HG03571 (cell line): ENCODE measurements around the gene MRPL22.
"Not testable (repeated sequence)": the region's sequence is repeated elsewhere in the genome, so short reads cannot be mapped to it uniquely, and the experiment has no call there.

Experiments
- ATAC-seq: cut with Tn5 transposase; IDR thresholded peaks from one replicate; pipeline ENCODE4 v1.9.1; 2021; ENCODE audit not compliant: unreplicated experiment

MRPL22 gene

DNA sequence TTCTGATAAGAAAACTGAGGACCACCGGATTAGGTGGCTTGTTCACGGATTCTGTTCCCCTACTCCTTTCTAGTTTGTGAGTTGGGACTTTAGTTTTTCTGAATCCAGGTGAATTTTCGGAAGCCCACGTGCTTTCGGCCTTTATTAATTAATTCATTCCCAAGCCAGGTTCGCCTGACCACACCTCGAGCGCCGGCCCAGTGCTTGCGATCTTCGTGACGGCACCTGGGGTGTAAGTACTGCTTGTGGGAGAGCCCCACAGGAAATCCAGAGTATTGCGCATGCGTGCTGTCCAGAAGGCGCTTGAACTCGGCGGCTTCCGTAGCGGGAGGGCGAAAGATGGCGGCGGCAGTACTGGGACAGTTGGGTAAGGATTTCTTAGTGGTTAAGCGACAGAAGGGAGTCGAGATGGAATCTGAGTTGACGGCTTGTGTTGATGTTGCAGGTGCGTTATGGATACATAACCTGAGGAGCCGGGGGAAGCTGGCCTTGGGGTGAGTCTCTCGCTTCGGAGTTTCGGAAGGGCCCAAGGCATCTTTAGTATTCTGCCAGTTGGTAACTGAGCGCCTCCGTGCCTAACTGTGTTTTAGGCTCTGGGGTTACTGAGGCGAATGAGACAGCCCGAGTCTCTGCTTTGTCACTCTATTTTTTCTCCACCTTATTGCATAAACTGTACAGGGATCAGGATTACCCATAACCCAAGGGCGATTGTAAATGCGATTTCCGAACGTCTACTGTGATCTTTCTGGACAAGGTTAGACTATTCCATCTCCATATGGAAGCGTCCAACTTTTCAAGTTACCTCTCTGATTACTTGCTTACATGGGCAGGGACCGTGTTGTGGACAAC lies at the start of gene MRPL22:
Gene MRPL22, plus strand, starts transcription at position 302 of the 849 bp plus-strand sequence. Its CDS starts 38 bp downstream, at position 340.
- peak; percentile 52 for ATAC-seq

DNA sequence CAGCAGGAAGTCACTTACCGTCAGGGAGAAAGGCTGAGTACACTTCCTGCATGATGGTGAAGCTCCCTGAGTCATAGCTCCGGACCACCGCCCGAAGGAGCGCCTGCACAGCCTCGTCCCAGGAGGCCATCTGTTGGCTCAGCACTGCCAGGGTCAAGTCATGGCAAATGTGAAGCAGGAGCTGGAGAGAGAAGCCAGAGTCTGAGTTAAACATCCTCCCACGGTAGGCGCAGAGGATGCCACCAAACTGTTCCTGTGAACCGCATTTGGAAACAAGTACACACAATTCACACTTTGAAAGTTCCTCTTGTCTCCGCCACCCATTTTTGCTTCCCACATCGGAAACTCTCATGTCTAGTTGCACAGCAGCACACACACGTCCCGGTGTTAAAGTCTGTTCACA lies 48.5 kb upstream of the MRPL22 start:
- no peak for ATAC-seq

DNA sequence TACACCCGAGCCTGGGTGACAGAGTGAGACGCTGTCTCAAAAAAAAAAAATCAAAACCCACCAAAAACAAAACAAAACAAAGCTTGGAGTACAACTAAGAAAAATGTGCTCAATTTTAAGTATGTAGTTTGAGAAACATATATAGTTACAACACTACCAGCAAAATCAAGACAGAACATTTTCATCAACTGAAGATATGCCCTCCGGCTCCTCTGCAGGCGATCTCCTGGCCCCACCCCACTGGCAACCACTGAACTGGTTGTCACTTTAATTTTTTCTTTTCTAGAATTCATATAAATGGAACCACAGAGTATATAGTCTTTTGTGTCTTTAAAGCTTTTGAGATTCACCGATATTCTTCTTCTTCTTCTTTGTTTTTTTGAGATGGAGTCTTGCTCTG lies 47.5 kb upstream of the MRPL22 start:
- ATAC-seq, result no peak

DNA sequence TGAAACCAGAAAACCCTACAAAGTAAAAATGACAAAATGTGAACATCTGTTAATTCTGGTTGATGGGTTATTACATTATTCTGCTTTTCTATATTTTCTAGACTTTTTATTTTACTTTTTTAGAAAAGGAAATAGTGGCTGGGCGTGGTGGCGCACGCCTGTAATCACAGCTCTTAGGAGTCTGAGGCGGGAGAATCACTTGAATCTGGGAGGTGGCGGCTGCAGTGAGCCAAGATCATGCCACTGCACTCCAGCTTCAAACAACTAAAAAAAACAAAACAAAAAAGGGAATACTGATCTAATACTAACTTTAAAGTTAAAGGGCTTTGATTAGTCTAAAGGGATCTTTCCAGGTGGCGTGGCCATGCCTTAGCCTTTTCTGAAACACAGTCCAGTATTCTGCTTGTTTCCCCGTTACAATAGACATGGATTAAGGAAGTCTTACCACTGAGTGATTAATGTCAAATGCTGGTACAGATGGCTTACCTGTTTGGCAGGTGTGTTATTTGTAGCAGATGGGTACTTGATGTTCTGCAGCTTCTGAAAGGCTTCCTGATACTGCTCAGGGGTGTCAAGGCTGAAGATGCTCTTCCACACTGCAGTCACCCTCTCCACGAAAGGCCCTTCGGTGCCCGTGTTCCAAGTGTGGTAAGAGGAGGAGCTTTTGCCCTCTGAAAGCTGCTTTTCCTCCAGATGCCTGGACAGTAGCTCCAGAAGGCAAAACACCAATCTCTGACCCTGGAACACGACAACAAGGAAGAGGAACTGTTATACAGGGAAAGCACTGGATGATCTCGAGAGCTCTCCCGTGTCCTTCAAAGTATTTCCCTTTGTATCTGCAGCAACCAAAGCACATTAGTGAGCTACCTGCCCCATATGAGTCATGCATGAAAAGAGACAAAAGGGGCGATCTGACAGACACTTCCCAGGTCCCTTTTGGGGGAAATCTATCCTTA lies 45.0 kb upstream of the MRPL22 start:
- no peak for ATAC-seq

DNA sequence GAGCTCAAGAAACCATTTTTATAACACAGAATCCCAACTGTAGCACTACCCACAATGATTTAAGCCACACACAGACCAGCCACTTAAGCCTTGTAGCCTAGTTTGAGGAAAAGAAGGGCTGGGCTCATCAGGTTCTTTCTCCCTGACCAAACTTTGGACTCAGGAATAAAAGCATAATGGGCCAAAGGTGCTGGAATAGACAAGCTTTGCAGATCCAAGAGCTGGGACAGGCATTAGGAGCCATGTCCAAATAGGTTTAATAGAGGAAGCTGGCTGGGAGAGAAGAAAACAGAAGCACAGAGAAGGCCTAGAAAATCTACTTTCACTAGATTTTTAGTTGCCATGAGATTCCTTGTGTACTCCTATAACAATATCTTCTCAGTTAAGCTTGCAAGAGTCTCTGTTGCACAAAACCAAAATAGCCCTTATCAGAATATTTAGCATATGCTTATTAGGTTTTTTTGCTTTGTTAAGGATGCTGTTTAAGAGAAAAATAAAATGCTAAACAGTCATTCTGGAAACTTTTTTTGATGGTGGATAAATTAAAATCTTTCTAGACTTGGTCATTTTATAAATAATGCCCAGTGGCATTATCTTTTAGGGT lies 44.2 kb upstream of the MRPL22 start:
- ATAC-seq, result no peak

DNA sequence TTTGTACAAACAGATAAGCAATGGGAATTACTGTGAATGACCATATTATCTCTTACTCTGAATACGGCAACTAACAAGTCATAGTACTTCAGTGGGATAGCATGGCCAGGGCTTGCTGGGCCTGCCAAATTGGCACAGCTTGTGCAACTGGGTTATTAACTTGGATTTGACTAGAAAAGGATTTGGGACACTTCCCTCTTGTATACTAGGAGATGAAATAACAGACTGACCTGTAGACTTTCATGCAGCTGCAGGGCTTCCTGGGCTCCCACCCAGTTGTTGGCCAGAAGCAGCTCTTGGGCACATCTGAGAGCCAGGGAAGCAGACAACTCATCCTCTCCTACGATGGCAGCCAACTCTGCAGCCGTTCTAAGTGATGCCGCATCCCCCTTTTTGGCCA lies 42.7 kb upstream of the MRPL22 start:
- ATAC-seq, result no peak

DNA sequence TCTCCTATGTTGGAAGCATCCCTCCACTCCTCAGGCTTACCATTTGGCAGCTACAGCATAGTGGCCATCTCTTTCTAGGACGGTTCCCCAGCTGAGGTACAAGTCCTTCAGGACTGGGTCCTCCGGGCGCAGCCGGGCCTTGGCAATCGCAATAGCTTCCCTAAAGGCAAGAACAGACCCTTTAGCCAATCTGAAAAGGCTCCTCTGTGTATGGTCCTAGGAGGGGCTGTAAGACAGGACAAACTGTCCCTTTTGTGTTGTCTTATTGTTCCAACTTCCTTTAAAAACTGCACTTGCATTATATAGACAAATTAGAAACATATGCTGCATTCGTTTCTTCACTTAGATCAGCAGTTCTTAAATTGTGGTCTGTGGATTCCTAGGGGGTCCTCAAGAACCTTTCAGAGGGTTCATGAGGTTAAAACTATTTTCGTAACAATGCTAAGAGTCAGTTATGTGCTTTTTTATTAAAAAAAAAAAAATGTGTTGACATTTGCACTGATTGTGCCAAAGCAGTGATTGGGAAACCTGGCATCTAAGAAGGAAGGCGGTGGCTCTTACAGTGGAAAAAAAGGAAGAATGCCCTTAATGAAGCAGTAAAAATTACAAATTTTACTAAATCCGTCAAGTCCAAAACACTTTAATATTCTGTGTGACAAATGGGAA lies 41.6 kb upstream of the MRPL22 start:
- no peak for ATAC-seq

DNA sequence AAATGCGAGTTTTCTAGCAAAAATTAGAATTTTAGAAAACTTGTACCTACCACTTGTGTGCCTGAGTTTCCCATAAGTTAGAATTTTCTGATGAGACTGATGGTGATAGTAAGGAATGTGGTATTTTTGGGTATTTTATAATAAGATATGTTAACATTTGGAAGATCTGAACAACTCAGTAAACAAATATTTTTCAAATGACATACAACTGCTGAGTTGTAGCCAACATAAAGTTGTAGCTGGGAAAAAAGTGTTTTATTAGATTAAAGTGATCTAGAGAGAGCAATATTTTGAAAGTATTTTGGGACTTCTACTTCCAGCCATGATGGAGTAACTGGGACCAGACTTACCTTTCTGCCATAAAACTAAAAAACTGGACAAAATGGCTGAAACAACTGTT lies 40.8 kb upstream of the MRPL22 start:
- ATAC-seq, result no peak

DNA sequence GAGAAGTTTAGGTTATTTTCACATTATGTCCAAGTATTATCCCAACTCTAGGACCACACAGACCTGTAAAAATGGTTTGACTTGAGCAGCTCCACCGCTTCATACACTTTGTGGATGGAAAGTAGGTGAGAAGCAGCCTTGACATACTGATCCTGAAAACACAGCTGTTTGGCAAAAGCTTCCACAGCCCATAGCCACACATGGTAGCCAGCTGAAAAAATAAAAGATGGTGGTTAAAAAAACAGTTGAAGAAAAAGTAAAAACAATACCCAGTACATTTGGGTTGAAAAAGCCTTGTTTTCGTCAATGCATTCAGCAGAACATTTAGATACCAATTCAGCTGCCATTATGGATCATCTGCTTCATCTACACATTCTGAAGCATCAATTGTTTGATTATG lies 39.6 kb upstream of the MRPL22 start:
- no peak for ATAC-seq

DNA sequence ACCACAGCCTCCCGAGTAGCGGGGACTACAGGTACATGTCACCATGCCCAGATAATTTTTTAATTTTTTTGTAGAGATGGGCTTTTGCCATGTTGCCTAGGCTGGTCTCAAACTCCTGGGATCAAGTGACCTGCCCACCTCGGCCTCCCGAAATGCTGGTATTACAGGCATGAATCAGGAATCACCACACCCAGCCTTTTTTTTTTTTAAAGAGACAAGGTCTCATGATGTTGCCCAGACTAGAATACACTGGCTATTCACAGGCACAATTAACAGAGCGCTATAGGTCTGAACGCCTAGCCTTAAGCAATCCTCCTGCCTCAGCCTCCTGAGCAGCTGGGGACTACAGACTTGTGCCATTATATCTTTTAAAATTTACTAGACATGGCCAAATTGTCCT lies 39.0 kb upstream of the MRPL22 start:
- no peak for ATAC-seq

DNA sequence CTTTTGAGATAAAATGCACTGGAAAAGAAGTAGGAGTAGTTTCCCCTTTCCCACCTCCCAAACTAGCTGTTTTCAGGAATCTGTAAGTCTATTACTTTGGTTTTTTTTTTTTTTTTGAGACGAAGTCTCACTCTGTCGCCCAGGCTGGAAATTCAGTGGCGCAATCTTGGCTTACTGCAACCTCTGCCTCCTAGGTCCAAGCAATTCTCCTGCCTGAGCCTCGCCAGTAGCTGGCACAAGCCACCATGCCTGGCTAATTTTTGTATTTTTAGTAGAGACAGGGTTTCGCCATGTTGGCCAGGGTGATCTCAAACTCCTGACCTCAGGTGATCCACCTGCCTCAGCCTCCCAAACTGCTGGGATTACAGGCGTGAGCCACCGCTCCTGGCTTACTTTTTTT lies 35.3 kb upstream of the MRPL22 start:
- ATAC-seq, result not testable (repeated sequence)

DNA sequence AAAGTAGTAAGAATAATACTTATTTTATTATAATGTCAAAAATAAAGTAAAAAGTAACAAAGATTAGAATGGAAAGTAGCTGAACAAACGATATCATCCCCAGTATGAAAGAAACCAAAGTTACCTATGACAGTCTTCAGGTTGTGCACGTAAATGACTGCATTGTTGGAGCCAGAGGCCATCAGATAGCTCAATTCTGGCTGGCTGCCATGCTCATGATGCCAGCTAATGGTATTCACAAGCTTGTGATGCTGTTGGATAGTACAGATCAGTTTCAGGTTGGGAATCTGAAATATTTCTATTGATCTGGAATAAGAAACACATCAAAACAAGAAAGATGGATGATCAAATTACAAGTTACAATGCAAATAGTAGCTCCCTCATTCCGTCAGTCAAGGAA lies 24.0 kb upstream of the MRPL22 start:
- ATAC-seq, result no peak

DNA sequence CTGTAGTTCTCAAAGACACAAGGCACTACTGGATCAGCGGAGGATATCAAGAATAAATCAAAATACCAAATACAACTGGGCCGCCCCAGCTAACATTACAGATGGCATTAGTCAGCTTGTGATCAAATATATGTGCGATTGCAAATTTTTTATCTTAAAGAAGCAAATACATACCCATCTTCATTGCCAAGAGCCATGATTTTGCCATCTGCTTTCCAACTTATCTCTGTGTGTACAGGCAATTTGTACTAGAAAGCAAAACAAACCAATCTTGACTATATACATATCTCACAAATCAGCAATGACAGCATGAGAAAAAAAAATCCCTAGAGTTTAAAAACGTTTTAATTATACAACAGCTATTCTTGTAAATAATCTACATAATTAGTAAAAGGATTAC lies 23.1 kb upstream of the MRPL22 start:
- no peak for ATAC-seq

DNA sequence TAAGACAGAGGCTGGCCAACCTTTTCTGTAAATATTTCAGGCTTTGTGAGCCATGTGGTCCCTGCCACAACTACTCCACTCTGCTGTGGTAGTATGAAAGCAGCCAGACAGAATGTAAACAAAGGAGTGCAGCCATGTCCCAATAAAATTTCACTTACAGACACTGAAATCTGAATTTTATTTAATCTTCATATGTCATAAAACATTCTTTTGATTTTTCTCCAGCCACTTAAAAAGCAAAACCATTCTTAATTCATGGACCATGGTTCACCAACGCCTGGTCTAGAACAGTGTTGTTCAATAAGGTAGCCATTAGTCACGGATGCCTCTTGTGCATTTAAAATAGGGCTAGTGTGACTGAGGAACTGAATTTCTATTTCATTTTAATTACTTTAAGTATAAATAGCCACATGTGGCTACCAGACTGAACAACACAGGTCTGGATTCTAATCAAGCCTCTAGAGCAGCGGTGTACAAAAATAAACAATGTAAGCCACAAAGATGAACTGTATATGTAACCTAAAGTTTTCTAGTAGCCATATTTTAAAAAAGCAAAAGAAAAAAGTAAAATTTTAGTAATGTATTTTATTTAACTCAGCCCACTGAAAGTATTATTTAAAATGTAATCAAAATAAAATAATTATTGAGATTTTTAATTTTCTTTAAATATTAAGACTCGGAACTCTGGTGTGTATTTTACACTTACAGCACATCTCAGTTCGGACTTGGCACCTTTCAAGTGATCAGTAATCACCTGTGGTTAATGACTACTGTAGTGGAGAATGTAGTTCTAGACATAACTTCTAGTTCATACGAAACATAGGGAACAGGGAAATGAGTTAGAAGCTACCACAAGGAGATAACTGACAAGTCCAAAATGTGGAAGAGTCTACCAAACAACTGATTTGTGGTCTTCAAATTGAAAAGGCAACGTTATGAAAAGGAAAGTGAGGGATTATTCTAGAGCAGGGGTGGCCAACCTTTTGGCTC lies 17.1 kb upstream of the MRPL22 start:
- no peak for ATAC-seq

DNA sequence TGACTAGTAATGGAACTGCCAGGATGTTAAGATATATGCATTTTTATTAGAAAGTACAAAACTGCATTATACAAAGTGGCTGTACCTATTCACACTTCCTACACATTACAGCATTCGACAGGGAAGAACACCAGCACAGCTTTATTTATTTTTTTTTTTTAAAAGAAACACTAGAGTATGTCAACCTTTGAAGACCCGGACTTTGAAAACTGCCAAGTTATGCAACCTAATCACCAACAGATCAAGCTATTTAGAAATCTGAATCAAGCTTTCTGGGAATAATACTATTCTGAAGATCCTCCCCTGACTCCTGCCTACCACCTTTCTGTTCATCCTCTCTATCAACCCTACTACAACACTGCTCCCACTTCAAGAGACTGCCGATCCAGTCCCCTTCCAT lies 7.3 kb upstream of the MRPL22 start:
- no peak for ATAC-seq

DNA sequence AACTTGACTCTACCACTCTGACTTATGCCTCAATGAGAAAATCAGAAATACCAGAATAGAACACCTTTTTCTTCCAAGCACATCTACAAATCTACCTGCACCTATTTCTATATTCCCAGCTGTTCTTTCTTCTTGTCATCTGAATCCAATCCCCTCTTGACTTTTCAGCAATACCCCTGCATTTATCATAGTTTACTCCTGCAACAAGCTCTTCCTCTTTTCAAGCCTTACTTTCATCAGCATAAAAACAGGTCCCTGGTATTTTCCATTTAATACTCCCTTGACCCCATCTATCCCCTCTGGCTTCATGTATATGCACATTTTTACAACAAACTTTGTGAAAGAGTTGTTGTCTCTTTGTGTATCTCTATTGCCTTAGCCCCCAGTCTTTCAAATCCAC lies 6.0 kb upstream of the MRPL22 start:
- no peak for ATAC-seq

DNA sequence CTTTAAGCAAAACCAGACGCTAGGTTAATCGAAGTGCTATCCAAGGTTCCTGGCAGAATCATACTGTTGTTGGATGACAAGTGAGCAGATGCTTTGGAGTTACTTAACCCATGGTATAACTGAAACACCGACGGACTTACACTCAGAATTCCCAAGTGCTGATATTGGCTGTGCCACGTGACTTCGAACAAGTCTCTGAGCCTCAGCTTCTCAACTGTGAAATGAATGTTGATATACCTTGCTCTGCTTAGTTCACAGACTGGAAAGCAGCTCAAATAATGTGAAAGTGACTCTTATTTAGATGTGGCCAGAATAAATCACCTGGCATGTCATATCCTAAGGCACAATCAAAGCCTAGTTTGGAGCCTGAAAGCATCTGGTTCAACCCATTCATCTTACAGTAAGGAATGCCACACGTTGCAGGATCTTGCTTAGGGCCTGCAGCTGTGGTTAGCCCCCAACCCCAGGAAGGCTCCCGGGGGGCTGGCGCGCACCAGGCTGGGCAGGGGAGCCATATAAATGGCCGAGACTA lies 3.6 kb upstream of the MRPL22 start:
- ATAC-seq, result no peak

DNA sequence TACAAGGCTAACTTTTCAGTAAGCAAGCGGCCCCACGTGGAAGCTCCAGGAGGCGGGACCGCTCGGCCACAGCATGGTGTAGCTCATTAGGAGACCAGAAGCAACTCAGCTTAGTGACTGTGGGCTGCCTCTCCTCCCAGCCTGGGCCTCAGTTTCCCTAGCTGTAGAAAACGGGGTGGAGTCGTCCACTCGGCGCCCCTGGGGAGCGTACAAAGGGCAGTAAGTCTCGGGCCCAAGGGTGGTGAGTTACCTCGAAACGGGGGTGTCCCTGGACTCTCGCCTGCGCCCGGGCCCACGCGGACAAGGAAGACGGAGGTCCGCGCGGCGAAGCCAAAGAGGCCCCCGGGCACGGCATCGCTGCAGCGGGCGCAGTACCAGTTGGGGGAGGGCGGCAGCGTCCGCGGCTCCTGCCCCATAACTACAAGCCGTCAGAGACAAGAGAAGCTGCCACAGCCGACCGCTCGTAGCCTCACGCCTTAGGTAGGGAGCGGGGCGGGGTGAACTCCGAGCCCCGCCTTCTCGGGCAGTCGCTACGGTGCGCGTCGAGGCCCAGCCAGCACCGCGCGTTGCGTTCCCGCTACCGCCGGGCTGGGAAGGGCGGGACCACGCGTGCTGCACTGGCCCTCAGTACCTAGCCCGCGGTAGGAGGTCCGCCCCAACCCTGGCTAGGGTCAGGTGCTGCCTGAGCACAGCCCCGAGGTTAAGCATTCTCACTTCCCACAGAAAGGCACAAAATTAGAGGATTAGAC lies 3.0 kb upstream of the MRPL22 start, which contains the start of gene GEMIN5:
Gene GEMIN5, minus strand, starts transcription at position 494 of the 749 bp plus-strand sequence. Its CDS starts 78 bp downstream, at position 416.
- ATAC-seq, result peak; percentile 81

DNA sequence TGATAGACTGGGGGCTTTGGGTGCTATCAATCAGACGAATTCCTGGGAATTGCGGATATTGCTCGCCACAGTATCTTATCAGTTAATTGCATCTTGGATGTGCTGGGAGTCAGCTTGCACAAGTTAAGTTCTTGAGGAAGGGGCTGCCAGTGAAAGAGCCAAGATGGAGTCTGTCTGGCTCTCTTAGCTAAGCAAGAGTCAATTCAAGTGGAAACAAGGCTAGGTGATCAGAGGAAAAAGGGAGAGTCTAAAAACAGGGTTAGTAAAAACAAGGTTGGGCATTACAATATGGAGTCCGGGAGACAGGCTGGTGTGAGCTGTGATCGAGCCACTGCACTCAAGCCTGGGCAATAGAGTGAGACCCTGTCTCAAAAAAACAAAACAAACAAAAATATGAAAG lies 1.5 kb upstream of the MRPL22 start:
- ATAC-seq, result not testable (repeated sequence)
